Stimulated activated CD4-positive, alpha-beta T cell treated with anti-CD3 and anti-CD28 coated beads, Interleukin-4, amount 100 ng/mL, for 48 hours (primary cell): Measurements from ENCODE around the gene EGLN2.
"Not testable (repeated sequence)": the region's sequence is repeated elsewhere in the genome, so short reads cannot be mapped to it uniquely, and the experiment has no call there.

Source experiments
- DNase-seq, 2 donors: peaks; one replicate each; pipeline ENCODE4 v3.0.0-alpha.2; 2020; ENCODE audit warnings: low read depth in 2 of 2

The EGLN2 gene

DNA sequence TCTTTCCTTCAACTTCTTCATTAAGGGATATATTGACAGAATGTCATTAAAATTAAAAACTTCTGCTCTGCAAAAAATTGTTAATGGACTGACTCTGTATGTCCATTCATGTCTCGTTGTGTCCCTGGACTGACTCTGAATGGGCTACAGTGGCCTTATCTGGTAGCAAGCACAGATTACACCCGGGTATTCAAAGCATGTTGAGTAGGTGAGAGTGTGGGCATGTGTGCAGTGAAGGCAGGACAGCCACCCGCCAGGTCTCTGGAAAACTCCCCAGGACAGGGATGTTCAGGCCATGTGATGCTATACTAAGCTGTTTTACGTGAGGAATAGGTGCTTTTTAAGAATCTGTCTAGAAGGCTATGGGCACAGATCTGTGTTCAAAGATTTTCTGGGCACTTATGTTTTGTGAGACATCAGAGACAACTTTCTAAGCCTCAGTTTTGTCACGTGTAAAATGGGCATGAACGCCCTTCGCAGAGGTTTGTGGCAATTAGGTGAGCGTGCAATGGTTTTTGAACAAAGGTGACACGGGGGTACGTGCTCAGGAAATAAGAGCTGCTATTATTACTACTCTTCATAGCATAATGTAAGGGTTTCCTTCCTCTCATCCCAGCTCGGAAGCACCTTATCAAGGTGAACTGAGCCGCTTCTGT, 44.1 kb downstream of the EGLN2 start:
- not testable (repeated sequence) for DNase-seq

DNA sequence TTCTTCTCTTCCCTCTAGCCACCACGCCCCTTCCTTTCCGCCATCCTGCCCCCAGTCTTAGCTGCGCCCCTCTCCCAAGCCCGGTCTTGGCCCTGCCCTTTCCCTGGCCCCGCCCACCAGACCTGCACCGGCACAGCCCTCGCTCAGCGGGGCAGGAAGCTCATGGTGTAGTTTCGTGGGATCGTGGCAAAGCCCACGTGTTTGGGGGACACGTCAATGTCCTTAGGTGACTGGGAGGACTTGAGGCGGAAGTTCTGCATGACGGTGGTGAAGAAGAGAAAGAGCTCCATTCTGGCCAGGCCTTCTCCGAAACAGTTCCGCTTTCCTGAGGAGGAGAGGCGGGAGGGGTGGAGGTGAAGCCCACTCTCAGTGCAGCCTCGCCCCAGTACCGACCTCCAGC, 44.7 kb downstream of the EGLN2 start:
- DNase-seq, result peak; percentile 34 to 49

DNA sequence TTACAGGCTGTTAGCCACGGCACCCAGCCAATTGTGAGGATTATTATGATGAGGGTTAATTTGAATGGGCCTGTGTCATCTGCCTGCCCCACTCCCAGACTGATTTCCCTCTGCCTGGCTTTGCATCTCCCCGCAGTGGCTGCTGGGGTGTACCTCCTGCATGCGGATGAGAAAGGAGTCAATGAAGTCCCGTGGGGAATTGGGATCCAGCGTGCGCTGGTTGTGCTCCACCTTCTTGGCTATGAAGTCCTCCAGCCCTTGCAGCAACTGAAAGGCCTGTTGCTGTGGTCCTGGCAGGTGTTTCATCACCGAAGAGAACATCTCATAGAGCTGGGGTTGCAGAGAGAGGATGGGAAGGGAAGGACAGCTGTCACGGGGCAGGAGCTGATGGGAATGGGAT, 47.7 kb downstream of the EGLN2 start:
- DNase-seq, result not testable (repeated sequence)

DNA sequence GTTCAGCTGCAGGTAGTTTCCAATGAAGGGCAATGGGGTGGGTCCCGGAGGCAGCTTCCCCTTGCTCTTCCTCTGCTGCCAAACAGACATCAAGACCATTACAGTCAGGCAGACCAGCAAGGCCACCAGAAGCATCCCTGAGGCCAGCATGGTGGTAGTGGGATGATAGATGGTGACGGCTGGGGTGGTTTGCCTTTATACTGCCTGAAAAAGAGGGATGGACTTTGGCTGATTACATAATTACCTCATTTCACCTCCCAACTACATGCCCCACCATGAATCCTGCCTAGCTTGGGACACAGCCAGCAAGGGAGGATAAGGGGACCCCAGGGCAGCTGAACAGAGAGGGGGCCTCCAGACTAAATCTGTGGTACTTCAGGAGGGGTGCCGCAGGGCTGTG, 51.3 kb downstream of the EGLN2 start, which contains the start of gene CYP2A6:
Gene CYP2A6, minus strand, starts transcription at position 171 of the 400 bp plus-strand sequence. Its CDS starts 21 bp downstream, at position 150.
- not testable (repeated sequence) for DNase-seq

DNA sequence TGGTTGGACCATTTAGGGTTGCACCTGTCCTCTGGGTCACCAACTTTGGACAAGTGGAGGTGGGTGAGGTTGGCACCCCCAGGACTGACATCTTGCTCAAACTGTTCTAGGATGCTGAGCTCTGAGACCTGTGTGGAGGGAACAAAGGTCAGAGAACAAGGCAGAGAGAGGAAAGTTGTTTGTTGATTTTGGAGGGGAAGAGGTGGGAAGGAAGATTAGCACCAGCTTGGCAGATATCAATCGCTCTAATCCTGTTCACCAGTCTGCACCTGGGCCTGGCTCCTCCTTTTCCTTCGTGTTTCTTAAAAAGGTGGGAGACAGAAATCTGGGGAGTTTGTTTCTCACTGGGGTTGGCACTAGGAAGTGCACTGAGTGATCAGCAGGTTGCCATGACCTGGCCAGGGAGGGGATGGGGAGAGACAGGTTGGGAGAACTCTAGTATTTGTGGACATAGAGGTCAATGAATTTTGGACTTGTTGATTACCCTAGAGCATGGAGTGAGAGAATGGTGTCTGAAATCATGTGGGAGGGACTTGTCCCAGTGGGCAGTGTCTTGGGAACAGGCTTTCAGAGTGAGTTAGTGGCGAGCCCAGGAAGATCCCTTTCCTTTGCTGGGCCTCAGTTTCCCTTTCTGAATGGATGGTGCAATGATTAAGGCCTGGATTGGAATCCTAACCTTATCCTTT, 53.6 kb downstream of the EGLN2 start:
- not testable (repeated sequence) for DNase-seq
